ENCODE measurements around the gene TMEFF1.

DNA sequence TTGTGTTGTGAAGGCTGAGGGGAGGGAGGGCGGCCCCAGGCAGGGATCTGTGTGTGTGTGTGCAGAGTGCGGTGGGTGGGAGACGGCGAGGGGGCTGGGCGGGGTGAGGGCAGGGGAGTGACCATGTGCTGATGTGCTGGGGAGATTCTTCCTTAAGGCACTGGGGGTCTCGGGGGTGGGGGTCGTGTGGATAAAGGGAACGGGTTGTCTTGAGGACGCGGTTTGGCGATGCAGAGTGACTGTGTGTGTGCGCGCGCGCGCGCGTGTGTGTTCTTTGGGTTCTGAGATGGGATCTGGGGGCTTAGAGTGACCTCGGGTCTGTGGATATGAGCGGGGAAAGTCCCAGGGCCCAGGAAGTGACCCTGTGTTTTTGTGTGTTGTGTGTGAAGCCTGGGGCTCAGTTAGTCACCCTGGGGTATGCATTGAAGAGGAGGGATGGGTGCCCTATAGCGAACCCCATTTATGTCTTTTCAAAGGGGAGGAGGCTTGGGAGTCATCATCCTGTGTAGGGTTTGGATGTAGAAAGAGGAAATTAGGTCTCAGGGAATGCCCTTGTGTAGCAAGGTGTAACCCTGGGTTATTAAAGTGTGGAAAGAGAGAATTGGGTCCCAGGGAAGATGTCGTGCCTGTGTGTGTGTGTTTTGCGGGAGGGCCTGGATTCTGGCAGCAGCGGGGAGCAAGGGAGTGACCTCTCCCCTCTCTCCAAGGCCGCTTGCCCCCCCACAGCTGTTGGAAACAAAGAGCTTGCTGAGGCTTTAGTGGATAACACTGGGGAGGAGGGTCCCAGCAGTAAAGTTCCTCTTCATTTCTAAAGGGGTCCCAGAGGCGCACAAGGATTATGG is 1.4 kb downstream of the TMEFF1 start:
- TF ChIP-seq CTCF (IDR thresholded peaks at IDR 0.05; ENCODE audit: low read depth, low read length, poor library complexity, severe bottlenecking), result no peak
- TF ChIP-seq EZH2phosphoT487 (IDR thresholded peaks at IDR 0.05; ENCODE audit: borderline replicate concordance, low read length), result no peak
